Kidney tubule cell (primary cell): ENCODE results near the gene RCN1.
"Not testable (repeated sequence)": the region's sequence is repeated elsewhere in the genome, so short reads cannot be mapped to it uniquely, and the experiment has no call there.

Experiments
- DNase-seq: peaks from one replicate; pipeline ENCODE4 v3.0.0-alpha.2; 2018; ENCODE audit warnings: low spot score

RCN1 gene

GRCh38 chr11:32090545-32091370 lies at the start of gene RCN1:
Gene RCN1 (plus strand): TSS chr11:32091074. CDS start chr11:32091197, 123 bp downstream.
- peak; percentile 74 for DNase-seq

- DNase-seq, result no peak
Observed at GRCh38 chr11:32043737-32044136, 47.1 kb upstream of the RCN1 start.

GRCh38 chr11:32044158-32044863 lies 46.6 kb upstream of the RCN1 start:
- no peak for DNase-seq

GRCh38 chr11:32045456-32045855 lies 45.4 kb upstream of the RCN1 start:
- DNase-seq, result no peak

GRCh38 chr11:32050264-32050663 lies 40.6 kb upstream of the RCN1 start:
- DNase-seq, result no peak

- peak; percentile 47 for DNase-seq
Observed at GRCh38 chr11:32052215-32052614, 38.7 kb upstream of the RCN1 start.

GRCh38 chr11:32053151-32053888 lies 37.6 kb upstream of the RCN1 start:
- DNase-seq, result no peak

GRCh38 chr11:32055861-32056260 lies 35.0 kb upstream of the RCN1 start:
- DNase-seq, result no peak

GRCh38 chr11:32056438-32056837 lies 34.4 kb upstream of the RCN1 start:
- DNase-seq, result no peak

- no peak for DNase-seq
Observed at GRCh38 chr11:32059686-32060462, 31.0 kb upstream of the RCN1 start.

- DNase-seq, result no peak
Observed at GRCh38 chr11:32062540-32062939, 28.3 kb upstream of the RCN1 start.

GRCh38 chr11:32063031-32063430 lies 27.8 kb upstream of the RCN1 start:
- not testable (repeated sequence) for DNase-seq

- DNase-seq, result no peak
Observed at GRCh38 chr11:32065865-32066629, 24.8 kb upstream of the RCN1 start.

GRCh38 chr11:32068134-32068870 lies 22.6 kb upstream of the RCN1 start:
- DNase-seq, result no peak

GRCh38 chr11:32069361-32070058 lies 21.4 kb upstream of the RCN1 start:
- no peak for DNase-seq

- no peak for DNase-seq
Observed at GRCh38 chr11:32070692-32071091, 20.2 kb upstream of the RCN1 start.

GRCh38 chr11:32071811-32072210 lies 19.1 kb upstream of the RCN1 start:
- DNase-seq, result peak; percentile 67

- DNase-seq, result no peak
Observed at GRCh38 chr11:32072872-32073643, 17.8 kb upstream of the RCN1 start.

GRCh38 chr11:32073644-32074026 lies 17.2 kb upstream of the RCN1 start:
- no peak for DNase-seq
